Activated T-helper 1 cell treated with anti-CD3 and anti-CD28 coated beads, Interleukin-2, amount 50 U/mL, for 16 hours (primary cell): Measurements from ENCODE around the gene IQUB.
"Not testable (repeated sequence)": the region's sequence is repeated elsewhere in the genome, so short reads cannot be mapped to it uniquely, and the experiment has no call there.

Experiments used
- DNase-seq, 2 donors: peaks; one replicate each; pipeline ENCODE4 v3.0.0-alpha.2; 2020; ENCODE audit warnings: low read depth in 1 of 2, low spot score in 1 of 2

IQUB gene

GRCh38 chr7:123539871-123540270 is 5.5 kb upstream of the IQUB start:
- DNase-seq, result no peak

- no peak for DNase-seq
These were observed 4.5 kb upstream of the IQUB start for GRCh38 chr7:123538897-123539296.

GRCh38 chr7:123538189-123538714 is 3.9 kb upstream of the IQUB start:
- no peak for DNase-seq

GRCh38 chr7:123537026-123537642 is 2.7 kb upstream of the IQUB start:
- DNase-seq, result no peak

- no peak for DNase-seq
These were observed 1.1 kb upstream of the IQUB start for GRCh38 chr7:123535517-123535916.

GRCh38 chr7:123533929-123534382 is 439 bp downstream of the IQUB start:
- DNase-seq, result no peak

- DNase-seq, result no peak
These were observed 860 bp downstream of the IQUB start for GRCh38 chr7:123533553-123533917.

GRCh38 chr7:123532788-123533552 is 1.4 kb downstream of the IQUB start:
- not testable (repeated sequence) for DNase-seq

- not testable (repeated sequence) for DNase-seq
These were observed 2.1 kb downstream of the IQUB start for GRCh38 chr7:123532343-123532742.

- DNase-seq, result not testable (repeated sequence)
These were observed 4.3 kb downstream of the IQUB start for GRCh38 chr7:123530035-123530591.

- no peak for DNase-seq
These were observed 6.1 kb downstream of the IQUB start for GRCh38 chr7:123528265-123528664.

- not testable (repeated sequence) for DNase-seq
These were observed 6.6 kb downstream of the IQUB start for GRCh38 chr7:123527712-123528225.

- DNase-seq, result not testable (repeated sequence)
These were observed 7.9 kb downstream of the IQUB start for GRCh38 chr7:123526533-123526932.

GRCh38 chr7:123522066-123522465 is 12.3 kb downstream of the IQUB start:
- no peak for DNase-seq

GRCh38 chr7:123505221-123505620 is 29.2 kb downstream of the IQUB start:
- no peak for DNase-seq

GRCh38 chr7:123502201-123502600 is 32.2 kb downstream of the IQUB start:
- no peak for DNase-seq

GRCh38 chr7:123500878-123501489 is 33.4 kb downstream of the IQUB start:
- no peak for DNase-seq

GRCh38 chr7:123499211-123499970 is 35.0 kb downstream of the IQUB start:
- DNase-seq, result no peak

GRCh38 chr7:123498601-123499000 is 35.8 kb downstream of the IQUB start:
- DNase-seq, result no peak

- DNase-seq, result no peak
These were observed 36.4 kb downstream of the IQUB start for GRCh38 chr7:123498031-123498430.
